ENCODE measurements around the gene ALPL. TPM values are rescaled to one million over a fixed set of nuclear protein-coding genes. Genes with fewer than 3 reads are reported as not detected.

ALPL gene
- total and polyA plus RNA-seq, 9 of the 15 experiments (the other 6 are each of a cell fraction or from before 2014, with no cell fraction given), result 0.04 to 0.38 (median 0.18) TPM; not detected in 4

- TF ChIP-seq ILK (tag; IDR thresholded peaks at IDR 0.05; ENCODE audit: borderline replicate concordance, low read depth) (no peak), BHLHE40 (IDR thresholded peaks at IDR 0.05; ENCODE audit: low read length) (peak; percentile 98), RBM15 (IDR thresholded peaks at IDR 0.05; ENCODE audit: insufficient read depth, low read length) (no peak), RBBP5 (IDR thresholded peaks at IDR 0.05; ENCODE audit: borderline replicate concordance, insufficient read depth, low read length, poor library complexity, severe bottlenecking) (no peak), BCL6 (CRISPR knock-in tag; IDR thresholded peaks at IDR 0.05) (no peak), SAP30 (IDR thresholded peaks at IDR 0.05; ENCODE audit: borderline replicate concordance, insufficient read depth, low read depth, low read length, poor library complexity, severe bottlenecking) (no peak), THRB (CRISPR knock-in tag; conservative IDR thresholded peaks at IDR 0.05) (no peak), PHF8 (IDR thresholded peaks at IDR 0.05; ENCODE audit: borderline replicate concordance, low read length) (peak; percentile 29; the same call in 1 of the 2 replicates), ZNF57 (CRISPR knock-in tag; IDR thresholded peaks at IDR 0.05) (no peak), TOE1 (IDR thresholded peaks at IDR 0.05; ENCODE audit: borderline replicate concordance) (no peak; the same call in 1 of the 2 replicates), TOE1 (CRISPR knock-in tag; IDR thresholded peaks at IDR 0.05; ENCODE audit: borderline replicate concordance, low read depth) (no peak), ZFP30 (CRISPR knock-in tag; IDR thresholded peaks at IDR 0.05; ENCODE audit: borderline replicate concordance) (no peak), BRD9 (IDR thresholded peaks at IDR 0.05; ENCODE audit: low read depth, partially characterized antibody) (no peak), BRCA1 (IDR thresholded peaks at IDR 0.05) (no peak), BRCA1 (CRISPR knock-in tag; IDR thresholded peaks at IDR 0.05) (no peak), KAT8 (IDR thresholded peaks at IDR 0.05; ENCODE audit: low read depth) (no peak), SLC30A9 (CRISPR knock-in tag; IDR thresholded peaks at IDR 0.05) (no peak), ADNP (tag; IDR thresholded peaks at IDR 0.05) (no peak), ZNF41 (CRISPR knock-in tag; conservative IDR thresholded peaks at IDR 0.05) (no peak), ELF4 (CRISPR knock-in tag; IDR thresholded peaks at IDR 0.05) (no peak), STAT5B (CRISPR knock-in tag; IDR thresholded peaks at IDR 0.05) (no peak), ZNF436 (CRISPR knock-in tag; IDR thresholded peaks at IDR 0.05) (no peak), ZBTB2 (IDR thresholded peaks at IDR 0.05) (no peak), NFYB (IDR thresholded peaks at IDR 0.05; ENCODE audit: extremely low read depth, insufficient read length) (no peak), POLR3A (IDR thresholded peaks at IDR 0.05; ENCODE audit: borderline replicate concordance, extremely low read depth, insufficient read depth, insufficient read length) (no peak), ARID2 (IDR thresholded peaks at IDR 0.05) (no peak)
Observed at GRCh38 chr1:21618561-21619374, 109.5 kb downstream of the ALPL start (continued).
